ENCODE measurements around the gene ZXDC.

The ZXDC gene

GRCh38 chr3:126414406-126414805 lies 61.3 kb downstream of the ZXDC start:
- no peak overlapping the region for H3K27ac ChIP-seq
- TF ChIP-seq ZFX (IDR thresholded peaks at IDR 0.05; ENCODE audit: borderline replicate concordance), result no peak
- TF ChIP-seq CTCF (IDR thresholded peaks at IDR 0.05), result no peak

- TF ChIP-seq ZFX (IDR thresholded peaks at IDR 0.05; ENCODE audit: borderline replicate concordance), result no peak
- no peak for TF ChIP-seq CTCF (IDR thresholded peaks at IDR 0.05)
- no peak overlapping the region for H3K27ac ChIP-seq
Observed at GRCh38 chr3:126413693-126414080, 62.0 kb downstream of the ZXDC start.

GRCh38 chr3:126412841-126413692 lies 62.6 kb downstream of the ZXDC start:
- TF ChIP-seq ZFX (IDR thresholded peaks at IDR 0.05; ENCODE audit: borderline replicate concordance) (no peak), CTCF (IDR thresholded peaks at IDR 0.05) (no peak)
- no peak overlapping the region for H3K27ac ChIP-seq

- no peak overlapping the region for H3K27ac ChIP-seq
- TF ChIP-seq CTCF (IDR thresholded peaks at IDR 0.05), result no peak
- no peak for TF ChIP-seq ZFX (IDR thresholded peaks at IDR 0.05; ENCODE audit: borderline replicate concordance)
Observed at GRCh38 chr3:126408099-126408498, 67.6 kb downstream of the ZXDC start.

- no peak overlapping the region for H3K27ac ChIP-seq
- TF ChIP-seq ZFX (IDR thresholded peaks at IDR 0.05; ENCODE audit: borderline replicate concordance), result no peak
- no peak for TF ChIP-seq CTCF (IDR thresholded peaks at IDR 0.05)
Observed at GRCh38 chr3:126407412-126408044, 68.2 kb downstream of the ZXDC start.

GRCh38 chr3:126406389-126407296 lies 69.0 kb downstream of the ZXDC start:
- H3K27ac ChIP-seq, result no peak overlapping the region
- TF ChIP-seq CTCF (IDR thresholded peaks at IDR 0.05) (no peak), ZFX (IDR thresholded peaks at IDR 0.05; ENCODE audit: borderline replicate concordance) (no peak)

All from 22Rv1 (cell line).